Fibroblast of gingiva (primary cell): Measurements from ENCODE around the gene MACROD2.

ENCODE experiments used
- DNase-seq: peaks from one replicate; pipeline ENCODE4 v3.0.0-alpha.2; 2011; ENCODE audit warnings: low read depth

The MACROD2 gene

GRCh38 chr20:15823718-15824117 is 1828.4 kb downstream of the MACROD2 start:
- no peak for DNase-seq

GRCh38 chr20:15827628-15828027 is 1832.3 kb downstream of the MACROD2 start:
- no peak for DNase-seq

GRCh38 chr20:15831201-15831600 is 1835.9 kb downstream of the MACROD2 start:
- no peak for DNase-seq

GRCh38 chr20:15832512-15832911 is 1837.2 kb downstream of the MACROD2 start:
- DNase-seq = no peak

- DNase-seq = no peak
Observed at GRCh38 chr20:15834857-15835256, 1839.5 kb downstream of the MACROD2 start.

- DNase-seq = no peak
Observed at GRCh38 chr20:15835811-15836210, 1840.5 kb downstream of the MACROD2 start.

GRCh38 chr20:15836634-15837033 is 1841.3 kb downstream of the MACROD2 start:
- no peak for DNase-seq

GRCh38 chr20:15837563-15837962 is 1842.2 kb downstream of the MACROD2 start:
- no peak for DNase-seq

GRCh38 chr20:15838466-15838865 is 1843.2 kb downstream of the MACROD2 start:
- no peak for DNase-seq

- no peak for DNase-seq
Observed at GRCh38 chr20:15840636-15841301, 1845.5 kb downstream of the MACROD2 start.

GRCh38 chr20:15842872-15843271 is 1847.6 kb downstream of the MACROD2 start:
- DNase-seq = no peak

GRCh38 chr20:15843777-15844176 is 1848.5 kb downstream of the MACROD2 start:
- DNase-seq = no peak

GRCh38 chr20:15847196-15847784 is 1852.0 kb downstream of the MACROD2 start:
- DNase-seq = no peak

- no peak for DNase-seq
Observed at GRCh38 chr20:15848126-15848525, 1852.8 kb downstream of the MACROD2 start.

- no peak for DNase-seq
Observed at GRCh38 chr20:15848995-15849610, 1853.8 kb downstream of the MACROD2 start.

- DNase-seq = no peak
Observed at GRCh38 chr20:15851576-15852215, 1856.4 kb downstream of the MACROD2 start.

- no peak for DNase-seq
Observed at GRCh38 chr20:15854911-15855310, 1859.6 kb downstream of the MACROD2 start.

GRCh38 chr20:15857173-15857784 is 1862.0 kb downstream of the MACROD2 start:
- DNase-seq = no peak

- DNase-seq = no peak
Observed at GRCh38 chr20:15859061-15859460, 1863.7 kb downstream of the MACROD2 start.

- DNase-seq = no peak
Observed at GRCh38 chr20:15860850-15861249, 1865.5 kb downstream of the MACROD2 start.

- DNase-seq = no peak
Observed at GRCh38 chr20:15862178-15862577, 1866.9 kb downstream of the MACROD2 start.

GRCh38 chr20:15863735-15864134 is 1868.4 kb downstream of the MACROD2 start:
- DNase-seq = no peak

- no peak for DNase-seq
Observed at GRCh38 chr20:15865553-15865952, 1870.2 kb downstream of the MACROD2 start.
